ENCODE data around the gene ATF6B.
"Not testable (repeated sequence)": the region's sequence is repeated elsewhere in the genome, so short reads cannot be mapped to it uniquely, and the experiment has no call there.

Gene ATF6B

GRCh38 chr6:32102255-32102654 is 25.8 kb downstream of the ATF6B start:
- no peak for DNase-seq

- DNase-seq, result not testable (repeated sequence)
Observed at GRCh38 chr6:32100251-32100650, 27.8 kb downstream of the ATF6B start.

- no peak for DNase-seq
Observed at GRCh38 chr6:32097364-32097763, 30.7 kb downstream of the ATF6B start.

- no peak for DNase-seq
Observed at GRCh38 chr6:32096394-32097258, 31.4 kb downstream of the ATF6B start.

- no peak for DNase-seq
Observed at GRCh38 chr6:32096087-32096393, 32.0 kb downstream of the ATF6B start.

GRCh38 chr6:32095338-32096086 is 32.5 kb downstream of the ATF6B start:
- no peak for DNase-seq

GRCh38 chr6:32092760-32093497 is 35.1 kb downstream of the ATF6B start:
- DNase-seq, result no peak

- DNase-seq, result no peak
Observed at GRCh38 chr6:32089082-32089828, 38.8 kb downstream of the ATF6B start.

GRCh38 chr6:32088487-32089049 is 39.5 kb downstream of the ATF6B start:
- no peak for DNase-seq

GRCh38 chr6:32087574-32088486 is 40.2 kb downstream of the ATF6B start:
- no peak for DNase-seq

GRCh38 chr6:32086661-32087573 is 41.1 kb downstream of the ATF6B start:
- DNase-seq, result no peak

- DNase-seq, result no peak
Observed at GRCh38 chr6:32085759-32086459, 42.1 kb downstream of the ATF6B start.

GRCh38 chr6:32084780-32085179 is 43.3 kb downstream of the ATF6B start:
- DNase-seq, result no peak

GRCh38 chr6:32083812-32084768 is 44.0 kb downstream of the ATF6B start:
- no peak for DNase-seq

- DNase-seq, result no peak
Observed at GRCh38 chr6:32082935-32083334, 45.1 kb downstream of the ATF6B start.

- DNase-seq, result no peak
Observed at GRCh38 chr6:32082478-32082877, 45.6 kb downstream of the ATF6B start.

GRCh38 chr6:32081168-32081990 is 46.7 kb downstream of the ATF6B start:
- DNase-seq, result no peak
